HUES48 (cell line): ENCODE measurements around the gene PDE4D.
"Not testable (repeated sequence)": the region's sequence is repeated elsewhere in the genome, so short reads cannot be mapped to it uniquely, and the experiment has no call there.

ENCODE experiments used
- H3K27ac ChIP-seq: one replicate; pipeline ENCODE4 v1.7.0; 2013; ENCODE audit warnings: low read depth, low read length, inconsistent platforms
- H3K27me3 ChIP-seq: 2 replicates; pipeline ENCODE4 v1.6.1; 2013; ENCODE audit warnings: mild to moderate bottlenecking, low read length; ENCODE audit not compliant: control insufficient read depth, insufficient read depth
- H3K36me3 ChIP-seq: 2 replicates; pipeline ENCODE4 v1.6.1; 2013; ENCODE audit warnings: low read length; ENCODE audit not compliant: control insufficient read depth, insufficient read depth
- H3K4me1 ChIP-seq: 2 replicates; pipeline ENCODE4 v1.6.1; 2013; ENCODE audit warnings: mild to moderate bottlenecking, low read length; ENCODE audit not compliant: control insufficient read depth, insufficient read depth
- H3K4me3 ChIP-seq: 2 replicates; pipeline ENCODE4 v1.5.1; 2013; ENCODE audit warnings: mild to moderate bottlenecking, low read depth, low read length
- H3K9ac ChIP-seq: 2 replicates; pipeline ENCODE4 v1.6.1; 2013; ENCODE audit warnings: mild to moderate bottlenecking, low read depth, low read length, moderate library complexity
- H3K9me3 ChIP-seq: 2 replicates; pipeline ENCODE4 v1.6.1; 2013; ENCODE audit warnings: low read length; ENCODE audit not compliant: control insufficient read depth, insufficient read depth

Gene PDE4D

DNA sequence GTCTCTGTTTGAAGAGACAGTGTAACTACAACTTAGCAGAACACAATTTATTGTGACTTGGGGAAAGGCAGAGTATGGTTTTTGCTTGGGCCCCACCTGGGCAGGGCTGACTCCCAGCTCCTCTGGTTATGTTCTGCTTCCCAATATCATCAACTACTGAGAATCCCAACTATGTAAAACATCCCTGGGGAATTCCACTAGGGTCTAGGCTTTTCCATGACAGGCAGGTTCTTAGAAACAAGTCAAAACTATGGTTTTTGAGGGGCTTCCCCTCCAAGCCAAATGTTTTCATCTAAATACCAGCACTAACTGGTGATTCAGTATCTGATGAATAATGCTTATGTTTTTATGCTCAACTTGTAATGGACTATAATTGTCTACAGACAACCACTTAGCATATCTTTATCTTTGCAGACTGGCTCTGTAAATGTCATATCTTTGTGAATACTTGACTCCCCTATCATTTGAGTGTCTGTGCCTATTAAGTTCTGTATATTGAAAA, 409.5 kb downstream of the PDE4D start:
- H3K9ac ChIP-seq = no peak overlapping the region
- H3K4me1 ChIP-seq = peaks cover 42% of the 10 kb centered on the region
- H3K4me3 ChIP-seq = no peak overlapping the region
- no peaks in the 10 kb centered on the region for H3K9me3 ChIP-seq
- no peak overlapping the region for H3K27ac ChIP-seq
- no peaks in the 10 kb centered on the region for H3K36me3 ChIP-seq
- no peaks in the 10 kb centered on the region for H3K27me3 ChIP-seq

DNA sequence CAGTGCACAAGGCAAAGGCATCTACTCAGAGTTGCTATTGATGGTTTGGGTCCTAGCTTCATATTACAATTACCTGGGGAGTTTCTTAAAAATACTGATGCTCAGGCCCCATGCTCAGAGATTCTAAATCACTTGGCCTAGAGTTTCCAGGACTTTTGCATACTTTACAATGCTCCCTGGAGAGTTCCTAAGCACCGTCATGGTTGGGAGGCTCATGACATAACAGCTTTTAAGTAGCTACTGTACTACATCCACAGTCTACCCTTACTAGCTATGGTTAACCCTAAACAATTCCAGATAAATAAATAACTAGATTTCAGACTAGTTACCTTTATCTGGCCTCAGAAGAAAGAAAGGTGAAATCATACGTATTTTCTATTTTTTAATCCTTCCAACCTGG, 414.4 kb downstream of the PDE4D start:
- no peaks in the 10 kb centered on the region for H3K9me3 ChIP-seq
- H3K27ac ChIP-seq = no peak overlapping the region
- no peaks in the 10 kb centered on the region for H3K27me3 ChIP-seq
- H3K4me1 ChIP-seq = peaks cover 26% of the 10 kb centered on the region
- H3K4me3 ChIP-seq = no peak overlapping the region
- no peaks in the 10 kb centered on the region for H3K36me3 ChIP-seq
- no peak overlapping the region for H3K9ac ChIP-seq

- no peaks in the 10 kb centered on the region for H3K27me3 ChIP-seq
- no peak overlapping the region for H3K4me3 ChIP-seq
- H3K36me3 ChIP-seq = no peaks in the 10 kb centered on the region
- no peaks in the 10 kb centered on the region for H3K9me3 ChIP-seq
- H3K27ac ChIP-seq = no peak overlapping the region
- H3K9ac ChIP-seq = no peak overlapping the region
- peaks cover 14% of the 10 kb centered on the region for H3K4me1 ChIP-seq
Measured at GRCh38 chr5:59474324-59474723, 419.2 kb downstream of the PDE4D start.

GRCh38 chr5:59473611-59474010, 419.9 kb downstream of the PDE4D start:
- Histone ChIP-seq H3K4me1 (peaks cover 7% of the 10 kb centered on the region), H3K9ac (no peak overlapping the region), H3K4me3 (no peak overlapping the region), H3K9me3 (no peaks in the 10 kb centered on the region), H3K36me3 (no peaks in the 10 kb centered on the region), H3K27ac (no peak overlapping the region), H3K27me3 (no peaks in the 10 kb centered on the region)

- Histone ChIP-seq H3K36me3 (no peaks in the 10 kb centered on the region), H3K27me3 (no peaks in the 10 kb centered on the region)
Measured at GRCh38 chr5:59471463-59471862, 422.1 kb downstream of the PDE4D start.

GRCh38 chr5:59467969-59468368, 425.6 kb downstream of the PDE4D start:
- Histone ChIP-seq H3K4me1 (peaks cover 22% of the 10 kb centered on the region), H3K4me3 (no peak overlapping the region), H3K27ac (no peak overlapping the region), H3K27me3 (no peaks in the 10 kb centered on the region), H3K36me3 (no peaks in the 10 kb centered on the region), H3K9me3 (no peaks in the 10 kb centered on the region), H3K9ac (no peak overlapping the region)

More at GRCh38 chr5:59471463-59471862, 422.1 kb downstream of the PDE4D start:
- H3K4me1 ChIP-seq = peaks cover 11% of the 10 kb centered on the region
- H3K4me3 ChIP-seq = no peak overlapping the region
- H3K9ac ChIP-seq = no peak overlapping the region
- no peaks in the 10 kb centered on the region for H3K9me3 ChIP-seq
- H3K27ac ChIP-seq = no peak overlapping the region

DNA sequence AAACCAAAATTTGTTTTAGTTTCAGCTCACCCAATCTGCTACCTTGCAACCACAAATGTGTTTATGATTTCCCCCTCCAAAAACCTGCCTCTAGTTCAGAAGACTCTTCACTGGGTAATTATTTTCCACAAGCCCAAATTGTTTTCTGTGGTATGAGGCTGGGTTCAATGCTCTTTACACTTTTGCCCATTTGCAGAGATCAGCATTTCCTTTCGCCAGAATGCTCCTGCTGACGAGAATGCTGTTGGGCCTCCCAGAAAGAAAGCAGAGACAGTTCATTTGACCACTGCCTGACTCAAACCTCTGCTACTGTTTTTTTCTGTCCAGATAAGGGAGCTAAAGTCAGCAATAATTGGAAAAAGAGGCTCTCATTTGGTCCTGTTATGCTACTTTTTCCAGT, 427.3 kb downstream of the PDE4D start:
- Histone ChIP-seq H3K27ac (no peak overlapping the region), H3K9ac (no peak overlapping the region), H3K4me3 (no peak overlapping the region), H3K36me3 (no peaks in the 10 kb centered on the region), H3K4me1 (peaks cover 15% of the 10 kb centered on the region), H3K9me3 (no peaks in the 10 kb centered on the region), H3K27me3 (no peaks in the 10 kb centered on the region)

DNA sequence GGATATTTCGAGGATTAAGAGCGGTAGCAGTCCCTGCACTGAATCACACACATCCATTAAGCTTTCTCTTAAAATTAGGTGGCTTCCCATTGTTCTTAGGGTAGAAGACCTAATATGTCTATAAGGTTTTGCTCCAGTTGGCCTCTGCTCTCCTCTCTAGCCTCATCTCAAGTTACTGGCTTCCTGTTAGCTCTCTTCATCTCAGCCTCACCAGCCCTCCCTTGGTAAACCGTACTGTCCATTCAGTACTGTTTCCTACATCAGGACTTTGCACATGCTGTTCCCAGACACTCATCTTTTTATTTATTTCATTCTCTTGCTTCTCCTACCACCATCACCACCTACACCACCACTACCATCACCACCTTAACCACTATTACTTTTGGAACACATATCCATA, 428.6 kb downstream of the PDE4D start:
- no peak overlapping the region for H3K27ac ChIP-seq
- no peaks in the 10 kb centered on the region for H3K36me3 ChIP-seq
- no peaks in the 10 kb centered on the region for H3K27me3 ChIP-seq

DNA sequence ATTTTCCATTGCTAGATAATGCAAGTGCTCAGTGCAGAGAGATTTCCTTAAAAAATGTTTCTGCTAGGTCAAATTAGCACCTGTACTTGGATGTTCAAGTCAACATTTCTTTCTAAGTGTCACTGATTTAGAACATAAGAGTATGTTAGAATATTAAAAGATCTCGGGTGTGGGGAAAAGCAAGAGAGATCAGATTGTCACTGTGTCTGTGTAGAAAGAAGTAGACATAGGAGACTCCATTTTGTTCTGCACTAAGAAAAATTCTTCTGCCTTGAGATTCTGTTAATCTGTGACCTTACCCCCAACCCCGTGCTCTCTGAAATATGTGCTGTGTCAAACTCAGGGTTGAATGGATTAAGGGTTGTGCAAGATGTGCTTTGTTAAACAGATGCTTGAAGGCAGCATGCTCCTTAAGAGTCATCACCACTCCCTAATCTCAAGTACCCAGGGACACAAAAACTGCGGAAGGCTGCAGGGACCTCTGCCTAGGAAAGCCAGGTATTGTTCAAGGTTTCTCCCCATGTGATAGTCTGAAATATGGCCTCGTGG, 429.8 kb downstream of the PDE4D start:
- not testable (repeated sequence) for H3K36me3 ChIP-seq, H3K9ac ChIP-seq, H3K4me3 ChIP-seq, H3K27me3 ChIP-seq, H3K9me3 ChIP-seq, H3K27ac ChIP-seq
- H3K4me1 ChIP-seq = peaks cover 15% of the 10 kb centered on the region

More for the DNA sequence above, 428.6 kb downstream of the PDE4D start:
- Histone ChIP-seq H3K9ac (no peak overlapping the region), H3K4me3 (no peak overlapping the region), H3K4me1 (peaks cover 15% of the 10 kb centered on the region), H3K9me3 (no peaks in the 10 kb centered on the region)

DNA sequence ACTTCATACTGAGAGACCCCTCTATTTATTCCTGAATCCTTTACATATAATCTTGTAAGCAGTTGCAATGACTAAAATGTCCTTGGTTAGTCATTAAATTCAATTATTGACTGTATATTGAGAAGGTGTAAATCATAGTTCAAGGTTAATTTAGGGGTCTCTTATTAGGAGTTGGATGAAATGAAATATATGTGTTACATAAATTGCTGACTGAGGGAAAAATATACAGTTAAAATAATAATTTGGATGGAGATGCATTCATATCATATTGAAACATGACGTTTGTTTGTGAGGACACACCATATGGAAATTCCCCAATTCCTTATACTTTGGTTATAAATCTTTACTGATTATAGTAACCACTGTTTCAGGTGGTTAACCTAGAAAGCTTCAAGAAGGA, 430.6 kb downstream of the PDE4D start:
- no peaks in the 10 kb centered on the region for H3K27me3 ChIP-seq
- H3K36me3 ChIP-seq = no peaks in the 10 kb centered on the region
- H3K4me3 ChIP-seq = no peak overlapping the region
- peaks cover 15% of the 10 kb centered on the region for H3K4me1 ChIP-seq
- no peaks in the 10 kb centered on the region for H3K9me3 ChIP-seq
- H3K27ac ChIP-seq = no peak overlapping the region
- H3K9ac ChIP-seq = no peak overlapping the region

- H3K9ac ChIP-seq = no peak overlapping the region
- H3K36me3 ChIP-seq = no peaks in the 10 kb centered on the region
- peaks cover 7% of the 10 kb centered on the region; the same call in 1 of the 2 replicates for H3K4me1 ChIP-seq
- H3K9me3 ChIP-seq = peaks cover 2% of the 10 kb centered on the region; the same call in 1 of the 2 replicates
- no peak overlapping the region for H3K27ac ChIP-seq
- no peak overlapping the region for H3K4me3 ChIP-seq
- no peaks in the 10 kb centered on the region for H3K27me3 ChIP-seq
Measured at GRCh38 chr5:59460368-59461153, 433.0 kb downstream of the PDE4D start.
